ENCODE measurements around the gene AVPR2. TPM values are rescaled to one million over a fixed set of nuclear protein-coding genes. Genes with fewer than 3 reads are reported as not detected.

Gene AVPR2
- total RNA-seq, 2 donors from 2014 or later, result not detected

GRCh38 chrX:153908219-153908860 lies 3.9 kb downstream of the AVPR2 start:
- ATAC-seq (ENCODE audit: insufficient number of reproducible peaks, low FRiP score, low read depth), result no peak
- TF ChIP-seq CTCF (IDR thresholded peaks at IDR 0.05), result no peak

GRCh38 chrX:153909024-153909979 lies 4.8 kb downstream of the AVPR2 start:
- DNase-seq (ENCODE audit: low spot score) (no peak), ATAC-seq (ENCODE audit: insufficient number of reproducible peaks, low FRiP score, low read depth) (no peak)
- Histone ChIP-seq H3K9me3 (no peaks in the 10 kb centered on the region), H3K36me3 (no peaks in the 10 kb centered on the region), H3K27me3 (replicated peaks; ENCODE audit: insufficient read depth) (no peaks in the 10 kb centered on the region), H3K4me1 (ENCODE audit: control insufficient read depth in 1 of 2, low read depth in 2 of 2) (no peaks in the 10 kb centered on the region), H3K4me3 (no peak overlapping the region), H3K27ac (no peak overlapping the region)
- no peak for TF ChIP-seq CTCF (IDR thresholded peaks at IDR 0.05)

More at GRCh38 chrX:153908219-153908860, 3.9 kb downstream of the AVPR2 start:
- Histone ChIP-seq H3K27ac (no peak overlapping the region), H3K27me3 (replicated peaks; ENCODE audit: insufficient read depth) (no peaks in the 10 kb centered on the region), H3K36me3 (no peaks in the 10 kb centered on the region), H3K4me1 (ENCODE audit: control insufficient read depth in 1 of 2, low read depth in 2 of 2) (no peaks in the 10 kb centered on the region), H3K4me3 (no peak overlapping the region), H3K9me3 (no peaks in the 10 kb centered on the region)
- no peak for DNase-seq (ENCODE audit: low spot score)

- Histone ChIP-seq H3K4me3 (no peak overlapping the region), H3K36me3 (no peaks in the 10 kb centered on the region), H3K27me3 (replicated peaks; ENCODE audit: insufficient read depth) (no peaks in the 10 kb centered on the region), H3K27ac (no peak overlapping the region), H3K9me3 (no peaks in the 10 kb centered on the region), H3K4me1 (ENCODE audit: control insufficient read depth in 1 of 2, low read depth in 2 of 2) (no peaks in the 10 kb centered on the region)
- DNase-seq (ENCODE audit: low spot score), result no peak
- no peak for TF ChIP-seq CTCF (IDR thresholded peaks at IDR 0.05)
- no peak for ATAC-seq (ENCODE audit: insufficient number of reproducible peaks, low FRiP score, low read depth)
Measured at GRCh38 chrX:153909980-153910360, 5.5 kb downstream of the AVPR2 start.

- no peak for DNase-seq (ENCODE audit: low spot score)
- H3K9me3 ChIP-seq, result no peaks in the 10 kb centered on the region
Measured at GRCh38 chrX:153910446-153910845, 6.0 kb downstream of the AVPR2 start.

More at GRCh38 chrX:153910446-153910845, 6.0 kb downstream of the AVPR2 start:
- H3K4me3 ChIP-seq, result no peak overlapping the region
- H3K27me3 ChIP-seq (replicated peaks; ENCODE audit: insufficient read depth), result no peaks in the 10 kb centered on the region
- H3K4me1 ChIP-seq (ENCODE audit: control insufficient read depth in 1 of 2, low read depth in 2 of 2), result no peaks in the 10 kb centered on the region
- no peak for ATAC-seq (ENCODE audit: insufficient number of reproducible peaks, low FRiP score, low read depth)
- TF ChIP-seq CTCF (IDR thresholded peaks at IDR 0.05), result no peak
- no peak overlapping the region for H3K27ac ChIP-seq
- no peaks in the 10 kb centered on the region for H3K36me3 ChIP-seq

All from thoracic aorta (tissue), 2 donors.